SW 1271 (cell line): ENCODE results near the gene ADGB.

Experiments used
- DNase-seq, 2 experiments: peaks; one replicate each; lab custom pipeline; 2025; lab: John Stamatoyannopoulos, UW

The ADGB gene

GRCh38 chr6:146862508-146862919 is 263.7 kb downstream of the ADGB start:
- DNase-seq = no peak

GRCh38 chr6:146864300-146864699 is 265.5 kb downstream of the ADGB start:
- DNase-seq = no peak

DNA sequence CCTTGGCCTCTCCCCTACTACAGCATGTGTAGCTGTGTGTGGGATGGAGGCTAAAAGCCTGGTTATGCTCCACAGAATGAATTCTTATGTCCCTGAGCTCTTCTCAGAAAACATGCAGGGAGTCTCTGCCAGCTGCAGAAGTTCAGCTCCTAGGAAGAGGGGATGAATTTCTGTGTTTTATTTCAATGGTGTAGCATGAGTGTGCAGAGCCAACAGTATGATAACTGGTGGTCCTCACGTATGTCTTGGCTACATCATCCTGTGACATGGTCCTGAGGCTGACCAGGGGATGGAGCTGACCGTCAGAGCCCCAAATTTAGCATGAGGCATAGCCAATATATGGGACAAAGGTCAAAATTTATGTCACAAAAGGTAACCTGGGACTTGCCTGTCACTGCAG is 266.1 kb downstream of the ADGB start:
- no peak for DNase-seq
